Retinal pigment epithelial cell (primary cell): Measurements from ENCODE around the gene RELL1.

Experiments
- DNase-seq: peaks from one replicate; pipeline ENCODE4 v3.0.0-alpha.2; 2010; ENCODE audit warnings: low read depth
- H3K4me3 ChIP-seq: 2 replicates; pipeline ENCODE4 v1.5.1; 2011; ENCODE audit warnings: mild to moderate bottlenecking, low read length, control low read depth, moderate library complexity
- TF ChIP-seq, protein P1 (sequence below): conservative IDR thresholded peaks from 2 replicates; pipeline ENCODE4 v1.5.1; 2011; ENCODE audit warnings: low read depth, low read length, control low read depth, inconsistent platforms

RELL1 gene

GRCh38 chr4:37693450-37694190, 7.4 kb upstream of the RELL1 start:
- peak; percentile 41 for DNase-seq
- TF ChIP-seq, protein P1, sequence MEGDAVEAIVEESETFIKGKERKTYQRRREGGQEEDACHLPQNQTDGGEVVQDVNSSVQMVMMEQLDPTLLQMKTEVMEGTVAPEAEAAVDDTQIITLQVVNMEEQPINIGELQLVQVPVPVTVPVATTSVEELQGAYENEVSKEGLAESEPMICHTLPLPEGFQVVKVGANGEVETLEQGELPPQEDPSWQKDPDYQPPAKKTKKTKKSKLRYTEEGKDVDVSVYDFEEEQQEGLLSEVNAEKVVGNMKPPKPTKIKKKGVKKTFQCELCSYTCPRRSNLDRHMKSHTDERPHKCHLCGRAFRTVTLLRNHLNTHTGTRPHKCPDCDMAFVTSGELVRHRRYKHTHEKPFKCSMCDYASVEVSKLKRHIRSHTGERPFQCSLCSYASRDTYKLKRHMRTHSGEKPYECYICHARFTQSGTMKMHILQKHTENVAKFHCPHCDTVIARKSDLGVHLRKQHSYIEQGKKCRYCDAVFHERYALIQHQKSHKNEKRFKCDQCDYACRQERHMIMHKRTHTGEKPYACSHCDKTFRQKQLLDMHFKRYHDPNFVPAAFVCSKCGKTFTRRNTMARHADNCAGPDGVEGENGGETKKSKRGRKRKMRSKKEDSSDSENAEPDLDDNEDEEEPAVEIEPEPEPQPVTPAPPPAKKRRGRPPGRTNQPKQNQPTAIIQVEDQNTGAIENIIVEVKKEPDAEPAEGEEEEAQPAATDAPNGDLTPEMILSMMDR = no peak
- no peak overlapping the region for H3K4me3 ChIP-seq

- no peak overlapping the region for H3K4me3 ChIP-seq
- no peak for DNase-seq
- TF ChIP-seq, protein P1 = no peak
These were observed 6.9 kb upstream of the RELL1 start for GRCh38 chr4:37693030-37693429.

DNA sequence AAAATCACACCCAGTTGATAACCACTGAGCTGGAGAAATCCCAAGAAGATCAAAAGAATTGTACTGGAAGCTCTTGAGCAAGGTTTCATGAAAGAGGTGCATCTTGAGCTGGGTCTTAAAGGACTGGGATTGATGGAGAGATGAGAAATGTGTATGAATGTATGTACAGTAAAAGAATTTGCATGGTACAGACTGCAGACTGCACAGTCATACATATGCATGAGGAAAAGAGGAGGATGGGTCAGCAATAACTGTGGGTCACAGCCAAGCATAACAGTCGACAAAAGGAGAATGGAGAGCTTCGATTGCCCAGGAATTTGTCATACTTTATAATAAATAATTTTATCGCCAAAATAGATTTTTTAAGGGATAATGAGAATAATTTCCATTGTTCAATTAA, 4.8 kb upstream of the RELL1 start:
- TF ChIP-seq, protein P1 = no peak
- DNase-seq = no peak
- no peak overlapping the region for H3K4me3 ChIP-seq

GRCh38 chr4:37689353-37690095, 3.3 kb upstream of the RELL1 start:
- no peak overlapping the region for H3K4me3 ChIP-seq
- TF ChIP-seq, protein P1 = no peak
- peak; percentile 59 for DNase-seq

DNA sequence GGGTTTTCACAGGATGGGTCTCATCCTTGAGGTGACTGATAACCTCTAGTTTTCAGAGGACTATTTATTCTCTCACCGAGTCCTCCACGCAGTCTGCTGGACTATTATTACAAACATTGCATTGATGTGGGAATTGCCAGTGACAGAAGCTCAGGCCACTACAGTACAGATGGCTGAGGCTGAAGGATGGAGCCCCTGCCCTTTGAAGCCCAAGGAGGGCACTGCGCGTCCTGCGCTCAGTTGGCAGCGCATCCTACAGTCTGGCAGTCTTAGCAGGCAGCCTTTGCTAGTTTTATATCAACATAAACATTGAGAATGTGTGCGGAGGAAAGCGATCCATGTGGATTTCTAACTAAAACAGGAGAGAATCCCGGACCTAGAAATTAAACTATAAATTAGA, 1.5 kb upstream of the RELL1 start:
- no peak overlapping the region for H3K4me3 ChIP-seq
- TF ChIP-seq, protein P1 = no peak
- DNase-seq = no peak

DNA sequence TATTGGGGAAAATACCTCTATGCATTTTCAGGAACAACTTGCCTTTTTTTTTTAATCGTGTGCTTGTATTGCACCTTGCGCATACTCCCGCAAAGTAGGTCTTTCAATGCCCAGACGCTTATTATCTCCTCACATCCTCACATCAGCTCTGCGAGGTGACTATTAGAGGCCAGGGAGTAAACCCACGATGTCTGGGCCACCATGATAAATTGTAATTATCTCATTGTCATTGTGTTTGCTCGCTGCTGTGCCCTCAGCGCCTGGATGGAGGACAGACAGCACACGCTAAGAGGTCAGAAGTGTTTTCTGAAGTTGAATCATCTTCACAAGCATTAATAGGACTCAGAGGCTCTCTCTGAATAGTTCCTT, 1.0 kb upstream of the RELL1 start:
- TF ChIP-seq, protein P1 = no peak
- peak overlapping the region; percentile 60 for H3K4me3 ChIP-seq
- no peak for DNase-seq

- H3K4me3 ChIP-seq = peak overlapping the region; percentile 52
- TF ChIP-seq, protein P1 = no peak
- no peak for DNase-seq
These were observed 278 bp downstream of the RELL1 start for GRCh38 chr4:37685823-37686372.
